GM19395 (cell line): ENCODE results near the gene CTDSPL.
"Not testable (repeated sequence)": the region's sequence is repeated elsewhere in the genome, so short reads cannot be mapped to it uniquely, and the experiment has no call there.

Experiments
- ATAC-seq: cut with Tn5 transposase; IDR thresholded peaks from one replicate; pipeline ENCODE4 v1.9.1; 2021; ENCODE audit warnings: mild to moderate bottlenecking, moderate library complexity; ENCODE audit not compliant: unreplicated experiment

The CTDSPL gene

GRCh38 chr3:37963635-37964034, 102.0 kb downstream of the CTDSPL start:
- ATAC-seq, result no peak

GRCh38 chr3:37964146-37964545, 102.5 kb downstream of the CTDSPL start:
- ATAC-seq, result no peak

GRCh38 chr3:37964716-37965115, 103.0 kb downstream of the CTDSPL start:
- ATAC-seq, result no peak

DNA sequence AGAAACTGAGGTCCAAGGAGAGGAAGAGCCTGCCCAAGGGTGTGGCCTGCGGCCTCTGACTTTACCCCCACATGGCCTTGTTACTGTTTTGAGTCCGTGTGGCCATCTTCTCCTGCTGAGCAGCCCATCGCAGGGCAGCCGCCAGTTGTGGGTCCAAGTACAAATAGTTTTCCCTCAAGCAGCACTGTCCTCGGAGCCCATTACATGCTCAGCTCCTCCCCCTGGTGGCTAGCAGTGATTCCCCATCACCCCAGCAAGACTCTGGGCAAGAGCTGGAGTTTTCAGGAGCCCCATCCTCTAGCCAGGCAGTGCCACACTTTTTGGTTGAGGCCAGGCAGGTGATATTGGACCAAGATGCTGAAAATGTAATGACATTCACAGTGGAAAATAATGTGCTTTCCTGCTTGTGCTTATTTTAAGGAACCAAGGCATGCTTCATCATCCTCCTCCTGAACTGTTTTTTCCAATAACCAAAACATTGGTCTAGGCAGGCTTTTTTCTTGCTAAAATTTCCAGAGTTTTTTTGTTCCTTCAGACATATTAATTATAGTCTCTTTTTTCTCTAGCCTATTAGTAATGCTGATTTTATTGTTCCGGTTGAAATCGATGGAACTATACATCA, 105.7 kb downstream of the CTDSPL start:
- ATAC-seq, result peak; percentile 80

DNA sequence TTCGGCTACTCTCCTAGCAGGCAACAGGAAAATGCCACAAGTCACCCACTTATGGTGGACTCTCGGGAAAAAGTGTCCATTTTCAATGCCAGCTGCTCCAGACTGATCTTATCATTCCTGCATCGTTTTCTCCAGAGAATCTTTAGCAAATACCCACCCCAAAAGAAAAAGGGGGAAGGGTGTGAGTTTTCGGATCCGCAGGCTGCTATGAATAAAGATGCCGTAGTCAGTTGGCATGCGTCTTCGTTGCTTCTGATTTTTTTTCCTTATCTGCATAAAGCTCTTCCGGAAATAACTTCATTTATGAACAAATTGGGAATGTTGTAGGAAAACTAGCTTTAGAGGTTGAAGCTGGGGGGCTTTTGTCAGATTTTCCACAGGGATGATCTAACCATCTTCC, 106.5 kb downstream of the CTDSPL start:
- ATAC-seq, result no peak

GRCh38 chr3:37968813-37969595, 107.3 kb downstream of the CTDSPL start:
- ATAC-seq, result no peak

GRCh38 chr3:37969596-37970100, 108.0 kb downstream of the CTDSPL start:
- no peak for ATAC-seq

- ATAC-seq, result no peak
Observed at GRCh38 chr3:37970802-37971201, 109.1 kb downstream of the CTDSPL start.

DNA sequence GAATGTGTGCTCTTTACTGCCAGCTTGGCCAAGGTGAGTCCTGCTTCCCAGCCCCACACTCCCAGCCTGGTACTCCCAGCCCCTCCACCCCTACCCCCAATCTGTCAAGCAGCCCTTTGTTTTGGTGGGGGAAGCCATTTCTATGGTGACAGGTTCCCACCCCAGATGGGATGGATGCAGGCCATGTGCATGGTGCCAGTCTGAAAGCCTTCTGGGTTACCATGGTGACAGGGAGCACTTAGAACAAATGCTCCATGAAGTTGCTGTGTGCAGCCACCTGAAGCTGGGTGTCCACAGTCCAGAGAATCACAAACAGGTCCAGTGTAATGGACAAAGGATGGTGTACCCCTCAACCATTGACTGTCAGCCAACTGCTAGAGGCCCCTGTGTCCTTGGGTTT, 109.8 kb downstream of the CTDSPL start:
- ATAC-seq, result no peak

GRCh38 chr3:37972056-37972455, 110.4 kb downstream of the CTDSPL start:
- ATAC-seq, result not testable (repeated sequence)

DNA sequence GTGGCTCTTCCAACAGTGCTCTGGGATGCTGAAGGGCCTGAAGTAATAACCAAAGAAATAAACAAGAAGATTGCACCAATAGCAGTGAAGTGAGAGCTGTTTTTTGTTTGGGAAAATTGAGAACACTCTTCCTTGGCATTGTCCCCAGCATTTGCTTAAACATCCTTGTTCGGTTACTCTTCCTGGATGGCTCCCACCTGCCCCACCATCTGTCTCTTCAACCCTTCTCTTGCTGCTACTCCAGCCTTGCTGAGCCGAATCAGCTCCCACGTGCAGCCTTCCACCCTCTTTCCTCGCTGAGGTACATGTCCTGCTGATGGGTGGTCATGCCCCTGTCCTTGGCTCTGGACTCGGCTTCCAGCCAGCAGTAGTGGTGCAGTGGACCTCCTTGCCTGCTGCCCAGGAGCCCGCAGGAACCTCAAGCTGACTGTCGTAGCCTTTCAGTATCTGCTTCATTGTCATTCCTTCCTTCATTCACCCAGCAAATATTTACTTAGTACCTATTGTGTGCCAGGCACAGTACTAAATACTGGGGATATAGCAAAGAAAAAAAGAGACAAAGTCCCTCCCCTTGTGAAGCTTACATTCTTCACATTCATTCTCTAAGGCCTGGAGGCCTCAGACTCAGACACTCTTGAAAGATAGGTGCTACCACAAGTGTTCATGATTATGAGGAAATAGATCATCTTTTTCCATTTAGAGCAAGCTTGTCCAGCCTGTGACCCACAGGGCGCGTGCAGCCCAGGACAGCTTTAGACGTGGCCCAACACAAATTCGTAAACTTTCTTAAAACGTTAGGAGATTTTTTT, 111.8 kb downstream of the CTDSPL start:
- ATAC-seq, result no peak

- peak; percentile 85 for ATAC-seq
Observed at GRCh38 chr3:37974121-37975083, 112.7 kb downstream of the CTDSPL start.

DNA sequence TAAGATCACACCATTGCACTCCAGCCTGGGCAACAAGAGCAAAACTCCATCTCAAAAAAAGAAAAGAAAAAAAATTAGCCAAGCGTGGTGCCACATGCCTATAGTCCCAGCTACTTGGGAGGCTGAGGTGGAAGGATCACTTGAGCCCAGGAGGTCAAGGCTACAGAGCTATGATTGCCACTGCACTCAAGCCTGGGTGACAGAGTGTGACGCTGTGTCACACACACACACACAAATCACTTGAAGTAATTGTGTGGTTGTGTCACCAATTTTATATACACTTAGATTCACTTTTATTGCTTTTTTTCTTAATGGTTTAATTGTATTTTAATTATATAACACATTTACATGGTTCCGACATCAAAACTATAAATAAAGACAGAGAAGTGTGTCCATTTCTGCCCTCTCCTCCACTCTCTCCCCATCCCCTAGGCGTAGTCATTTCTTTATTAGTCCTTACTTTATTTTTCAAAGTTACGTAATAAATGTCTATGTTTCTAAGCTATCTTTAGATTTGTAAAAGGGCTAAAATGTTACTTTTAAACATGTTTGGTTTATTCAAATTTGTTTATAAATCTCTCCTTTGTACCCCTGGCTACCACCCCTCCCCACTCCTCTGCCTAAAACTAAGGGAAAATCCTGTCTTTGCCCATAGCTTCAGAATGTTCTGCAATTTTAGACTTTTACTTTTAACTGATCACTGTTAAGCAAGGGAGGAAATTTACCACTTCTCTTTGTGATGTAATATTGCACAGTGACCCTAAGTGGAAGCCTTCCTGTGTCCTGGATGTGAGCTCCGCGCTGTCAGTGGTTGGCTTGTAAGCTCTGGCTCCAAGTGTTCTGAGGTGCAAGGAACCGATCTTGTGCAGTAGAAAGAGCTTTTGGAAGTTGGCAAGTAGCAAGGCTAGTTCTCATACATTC, 118.1 kb downstream of the CTDSPL start:
- ATAC-seq, result no peak

GRCh38 chr3:37980462-37981347, 119.0 kb downstream of the CTDSPL start:
- ATAC-seq, result no peak

DNA sequence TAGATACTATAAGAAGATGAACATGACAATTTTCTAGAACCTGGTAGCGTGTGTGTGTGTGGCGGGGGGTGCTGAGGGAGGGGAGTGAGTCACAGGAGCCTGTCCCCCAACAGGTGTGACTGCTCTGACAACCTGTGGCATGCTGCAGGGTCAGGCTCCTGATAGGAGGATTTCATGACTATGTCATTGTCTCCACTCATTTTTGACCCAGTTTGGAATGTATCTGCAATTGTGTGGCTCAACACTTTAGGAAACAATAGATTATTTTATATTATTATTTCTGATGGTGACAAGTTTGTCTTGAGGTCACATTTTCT, 119.6 kb downstream of the CTDSPL start:
- no peak for ATAC-seq

DNA sequence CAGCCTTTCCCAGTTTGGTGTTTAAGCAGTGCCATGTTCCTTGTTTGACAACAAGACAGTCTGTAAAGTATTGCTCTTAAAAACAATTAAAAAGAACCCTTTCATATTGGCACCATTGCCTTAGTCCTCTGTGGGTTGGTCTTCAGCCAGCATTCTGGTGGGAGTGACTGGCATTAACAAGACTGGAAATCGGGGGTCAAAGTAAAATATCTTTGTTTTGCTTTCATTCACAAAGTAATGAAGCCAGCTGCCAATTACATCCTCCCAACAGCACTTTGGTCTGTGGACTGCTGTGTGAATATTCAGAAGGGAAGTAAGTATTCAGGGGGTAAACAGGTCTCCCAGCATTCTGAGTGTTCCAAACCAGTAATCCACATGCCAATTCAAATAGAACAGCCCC, 120.7 kb downstream of the CTDSPL start:
- no peak for ATAC-seq

DNA sequence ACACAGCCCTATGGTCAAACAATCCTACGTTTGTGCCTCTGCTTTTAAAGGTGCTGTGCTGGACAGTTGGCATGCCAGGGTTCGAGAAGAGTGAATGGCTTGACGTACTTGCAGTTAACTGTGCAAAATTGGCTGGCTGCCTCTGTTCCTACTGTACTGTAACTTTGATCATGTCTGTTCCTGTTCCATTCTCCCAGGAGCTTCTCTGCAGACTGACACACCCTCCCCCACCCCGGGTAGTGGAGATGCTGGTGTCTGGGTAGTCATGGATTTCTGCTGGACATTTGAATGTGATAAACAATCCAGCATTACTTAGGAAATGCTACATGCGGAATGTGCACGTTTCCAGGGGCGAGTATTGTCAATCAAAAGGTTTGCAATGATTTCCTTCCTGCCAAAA, 122.4 kb downstream of the CTDSPL start:
- ATAC-seq, result no peak

DNA sequence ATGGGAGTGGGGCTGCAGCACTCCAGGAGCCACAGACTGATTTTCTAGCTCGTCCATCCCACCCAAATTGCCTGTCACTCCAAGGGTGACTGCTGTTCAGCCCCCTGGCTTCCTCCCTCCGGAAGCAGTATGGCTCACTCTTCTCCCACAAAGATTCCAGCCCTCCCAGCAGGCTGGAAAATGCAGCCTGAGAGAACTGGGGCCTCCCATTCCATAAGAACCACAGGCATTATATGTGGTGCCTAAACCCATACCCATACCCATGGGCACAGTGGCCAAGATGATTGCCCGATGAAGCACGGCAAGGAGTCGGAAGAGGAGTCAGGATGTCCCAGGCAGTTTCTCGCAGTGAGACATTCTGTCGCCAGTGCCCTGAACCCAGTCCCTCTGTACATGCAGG, 122.9 kb downstream of the CTDSPL start:
- ATAC-seq, result no peak
